NCI-H510A (cell line): ENCODE data around the gene SPATA12.

Source experiments
- DNase-seq: peaks from one replicate; lab custom pipeline; 2025; lab: John Stamatoyannopoulos, UW

SPATA12 gene

GRCh38 chr3:57116501-57116900, 56.0 kb downstream of the SPATA12 start:
- no peak for DNase-seq

GRCh38 chr3:57118254-57118653, 57.8 kb downstream of the SPATA12 start:
- DNase-seq: no peak

- no peak for DNase-seq
Measured at GRCh38 chr3:57120040-57120439, 59.6 kb downstream of the SPATA12 start.

GRCh38 chr3:57120451-57121174, 60.1 kb downstream of the SPATA12 start:
- no peak for DNase-seq
